K562 (cell line): ENCODE data around the gene CPSF4L. TPM values are rescaled to one million over a fixed set of nuclear protein-coding genes. Genes with fewer than 3 reads are reported as not detected.
A peak's percentile ranks its signal among the peaks of the same experiment; 100 is the strongest.

Experiments
- ATAC-seq: fragments of 200-7000 bp; cut with Tn5 transposase; 3 replicates; pipeline ENCODE4 v1.9.1; 2020; ENCODE audit warnings: moderate library complexity
- BruUV-seq: library from RNA; stranded (reverse); fragments of 400-500 nt; replicated peaks from 2 replicates; lab custom pipeline; 2021; lab: Mats Ljungman, UMichigan
- CTCF ChIA-PET: fragments of 300-600 bp; formaldehyde crosslinking; extraction: SDS; loops from one replicate; lab custom pipeline; 2021; ENCODE audit warnings: low intra/inter-chr PET ratio; lab: Yijun Ruan, JAX
- POLR2A ChIA-PET: fragments of 300-600, 350-650 bp; sonication (Branson Sonifier 250); formaldehyde crosslinking; extraction: SDS; loops from one replicate; lab custom pipeline; 2021; ENCODE audit warnings: antibody characterized with exemption, inconsistent platforms; lab: Yijun Ruan, JAX
- DNase-seq, 4 experiments: peaks; one replicate each; pipeline versions ENCODE4 v3.0.0 to v3.0.0-alpha.2; 2011 to 2018; ENCODE audit warnings: low spot score in 3 of 4, mixed read lengths in 3 of 4; ENCODE audit errors: extremely low read depth in 1 of 4
- FAIRE-seq: peaks from 2 replicates; lab custom pipeline; 2011; peaks lifted over from hg19 to GRCh38; lab: Jason Lieb, UNC
- H2AFZ ChIP-seq: 2 replicates; pipeline ENCODE4 v1.6.0; 2011; ENCODE audit warnings: low read depth, low read length, control low read depth, inconsistent platforms
- H3K27ac ChIP-seq: fragments of 200-600 bp; 3 replicates; pipeline ENCODE4 v1.8.0; 2011; ENCODE audit warnings: low read depth, mild to moderate bottlenecking, control low read depth, inconsistent platforms, low read length, moderate library complexity, mixed read lengths; ENCODE audit errors: extremely low read depth
- H3K27me3 ChIP-seq, 2 experiments: fragments of 300-600 bp in 1 of 2; 2 replicates in 1 of 2; 3 replicates in 1 of 2; pipeline versions ENCODE4 v1.6.0 to v1.8.0; 2011; ENCODE audit warnings: inconsistent platforms in 2 of 2, low read length in 2 of 2, mild to moderate bottlenecking in 1 of 2, mixed read lengths in 1 of 2, moderate library complexity in 1 of 2; ENCODE audit not compliant: control insufficient read depth in 2 of 2, insufficient read depth in 2 of 2
- H3K36me3 ChIP-seq: fragments of 300-600 bp; 3 replicates; pipeline ENCODE4 v1.8.0; 2011; ENCODE audit warnings: mild to moderate bottlenecking, low read length, inconsistent platforms; ENCODE audit not compliant: control insufficient read depth, insufficient read depth
- H3K4me1 ChIP-seq, 2 experiments: fragments of 200-600 bp in 1 of 2; replicated peaks in 1 of 2; 2 replicates in 1 of 2; 3 replicates in 1 of 2; pipeline versions ENCODE4 v1.5.1 to v1.8.0; 2011; ENCODE audit warnings: inconsistent platforms in 2 of 2, low read length in 2 of 2, mild to moderate bottlenecking in 1 of 2, mixed read lengths in 1 of 2, moderate library complexity in 1 of 2; ENCODE audit not compliant: control insufficient read depth in 2 of 2, insufficient read depth in 2 of 2
- H3K4me2 ChIP-seq: 2 replicates; pipeline ENCODE4 v1.6.1; 2011; ENCODE audit warnings: low read length, control low read depth, inconsistent platforms, mixed read lengths; ENCODE audit not compliant: insufficient read depth
- H3K4me3 ChIP-seq: fragments of 200-600 bp; sonication (generic), shearing (Covaris generic); 2 replicates; pipeline ENCODE4 v1.5.1; 2016; ENCODE audit warnings: control low read depth, inconsistent platforms
- H3K79me2 ChIP-seq: fragments of 200-600 bp; 3 replicates; pipeline ENCODE4 v1.8.0; 2011; ENCODE audit warnings: low read length, inconsistent platforms; ENCODE audit not compliant: control insufficient read depth, insufficient read depth
- H3K9ac ChIP-seq, 2 experiments: 2 replicates each; pipeline versions ENCODE4 v1.6.0 to v1.6.1; 2011; ENCODE audit warnings: low read depth in 2 of 2, low read length in 2 of 2, control low read depth in 1 of 2, inconsistent platforms in 1 of 2, mild to moderate bottlenecking in 1 of 2, mixed read lengths in 1 of 2; ENCODE audit not compliant: insufficient read depth in 1 of 2
- H3K9me1 ChIP-seq: one replicate; pipeline ENCODE4 v1.6.0; 2011; ENCODE audit warnings: inconsistent platforms, mild to moderate bottlenecking, low read length, moderate library complexity; ENCODE audit not compliant: control insufficient read depth, insufficient read depth
- H3K9me3 ChIP-seq: replicated peaks from 2 replicates; pipeline ENCODE4 v1.5.1; 2011; ENCODE audit warnings: low read depth, low read length, inconsistent platforms; ENCODE audit not compliant: control insufficient read depth, insufficient read depth
- H4K20me1 ChIP-seq: replicated peaks from 2 replicates; pipeline ENCODE4 v1.6.1; 2011; ENCODE audit warnings: low read length, inconsistent platforms, mixed read lengths; ENCODE audit not compliant: control insufficient read depth, insufficient read depth
- ATF7 ChIP-seq: fragments of 450-650 bp; IDR thresholded peaks from 2 replicates; pipeline ENCODE4 v1.7.1; 2014; ENCODE audit warnings: mild to moderate bottlenecking, moderate library complexity
- BRD9 ChIP-seq: fragments of 450-650 bp; IDR thresholded peaks from 2 replicates; pipeline ENCODE4 v1.6.1; 2018; ENCODE audit warnings: low read depth; ENCODE audit not compliant: partially characterized antibody
- ESRRB ChIP-seq: fragments of 250-450 bp; sonication (Bioruptor Pico); IDR thresholded peaks from 2 replicates; pipeline ENCODE4 v1.5.0; 2020; ENCODE audit warnings: mild to moderate bottlenecking, moderate library complexity, borderline replicate concordance
- HNRNPK ChIP-seq: fragments of 200-400 bp; formaldehyde crosslinking; IDR thresholded peaks from one replicate; pipeline ENCODE4 v1.6.1; 2018; ENCODE audit warnings: mild to moderate bottlenecking, low read depth, low read length; ENCODE audit not compliant: poor library complexity, severe bottlenecking
- KDM2B ChIP-seq: fragments of 250-450 bp; sonication (Bioruptor Pico); IDR thresholded peaks from 2 replicates; pipeline ENCODE4 v1.8.0; 2021; ENCODE audit warnings: mild to moderate bottlenecking, moderate library complexity
- MTA3 ChIP-seq: fragments of 450-650 bp; formaldehyde crosslinking; IDR thresholded peaks from 2 replicates; pipeline ENCODE4 v1.6.1; 2017; ENCODE audit warnings: mild to moderate bottlenecking, borderline replicate concordance
- NEUROD1 ChIP-seq: fragments of 150-350 bp; IDR thresholded peaks from 2 replicates; pipeline ENCODE4 v1.6.1; 2014; ENCODE audit warnings: borderline replicate concordance, low read length, low read depth; ENCODE audit not compliant: partially characterized antibody
- NFIX ChIP-seq: fragments of 250-450 bp; sonication (Bioruptor Pico); IDR thresholded peaks from 2 replicates; pipeline ENCODE4 v1.4.0; 2020; ENCODE audit warnings: low read depth, mild to moderate bottlenecking, moderate library complexity
- POLR3G ChIP-seq: IDR thresholded peaks from 2 replicates; pipeline ENCODE4 v1.6.1; 2011; ENCODE audit not compliant: insufficient read length, insufficient replicate concordance; ENCODE audit errors: extremely low read depth
- PPARD ChIP-seq: fragments of 250-450 bp; sonication (Bioruptor Pico); IDR thresholded peaks from 2 replicates; pipeline ENCODE4 v1.8.0; 2022; ENCODE audit warnings: inconsistent platforms, mild to moderate bottlenecking, moderate library complexity
- SETDB1 ChIP-seq: IDR thresholded peaks from one replicate; pipeline ENCODE4 v1.6.1; 2012; ENCODE audit warnings: low read length, control low read depth, inconsistent platforms
- TARDBP ChIP-seq: fragments of 450-650 bp; IDR thresholded peaks from 2 replicates; pipeline ENCODE4 v1.6.1; 2016
- TRIM24 ChIP-seq, 2 experiments: fragments of 450-650 bp; IDR thresholded peaks; 2 replicates each; pipeline ENCODE4 v1.6.1; 2016
- WGBS: fragments of 100-300 bp; shearing (Covaris generic); methylation state at CpG from one replicate; pipeline ENCODE4 v1.1.6; 2016; ENCODE audit warnings: low coverage, mixed read lengths; ENCODE audit not compliant: insufficient coverage; ENCODE audit errors: missing lambda C conversion rate; 5-methylcytosine and 5-hydroxymethylcytosine counted together
- in situ Hi-C: fragments of 300-500 bp; cut with MboI; formaldehyde crosslinking; loops from 4 replicates; pipeline ENCODE4 v1.15.0; 2018; ENCODE audit warnings: inconsistent platforms, mixed read lengths
- intact Hi-C: fragments of 100-400 bp; cut with micrococcal nuclease; formaldehyde crosslinking; loops from 2 replicates; pipeline ENCODE4 v1.14.2; 2022
- polyA plus RNA-seq, 8 experiments: library from polyadenylated mRNA; depleted of rRNA in 4 of 8; stranded (reverse) in 5 of 8; unstranded in 3 of 8; fragments of >200 nt; fragmentation: Nextera tagmentation in 2 of 8; fragmentation: Illumina TruSeq in 1 of 8; extraction: Ambion mirVana in 2 of 8; extraction: Trizol in 1 of 8; gene quantifications; 2 replicates each; pipeline versions ENCODE4 v1.2.1 to v1.2.3, GENCODE V29; 2011 to 2014; ENCODE audit warnings: inconsistent platforms in 1 of 8, missing spikeins in 1 of 8
- total RNA-seq, 7 experiments: library from RNA; depleted of rRNA in 6 of 7; stranded (reverse); fragments of >200 nt in 6 of 7; fragmentation: Illumina TruSeq in 2 of 7; extraction: Trizol in 2 of 7; gene quantifications; 2 replicates each; pipeline versions ENCODE4 v1.2.1 to v1.2.3, GENCODE V29; 2011 to 2021; ENCODE audit warnings: low replicate concordance in 1 of 7
- TF ChIP-seq, protein P1 (sequence below): fragments of 250-450 bp; sonication (Bioruptor Pico); IDR thresholded peaks from 2 replicates; pipeline ENCODE4 v1.8.0; 2021; ENCODE audit warnings: moderate library complexity, mild to moderate bottlenecking, inconsistent platforms
- TF ChIP-seq, protein P2 (sequence below): IDR thresholded peaks from 2 replicates; pipeline ENCODE4 v1.6.1; 2016; ENCODE audit warnings: missing genetic modification characterization, missing compliant biosample characterization

Gene CPSF4L
- total and polyA plus RNA-seq, 9 of the 15 experiments (the other 6 are each of a cell fraction or from before 2014, with no cell fraction given) = not detected

DNA sequence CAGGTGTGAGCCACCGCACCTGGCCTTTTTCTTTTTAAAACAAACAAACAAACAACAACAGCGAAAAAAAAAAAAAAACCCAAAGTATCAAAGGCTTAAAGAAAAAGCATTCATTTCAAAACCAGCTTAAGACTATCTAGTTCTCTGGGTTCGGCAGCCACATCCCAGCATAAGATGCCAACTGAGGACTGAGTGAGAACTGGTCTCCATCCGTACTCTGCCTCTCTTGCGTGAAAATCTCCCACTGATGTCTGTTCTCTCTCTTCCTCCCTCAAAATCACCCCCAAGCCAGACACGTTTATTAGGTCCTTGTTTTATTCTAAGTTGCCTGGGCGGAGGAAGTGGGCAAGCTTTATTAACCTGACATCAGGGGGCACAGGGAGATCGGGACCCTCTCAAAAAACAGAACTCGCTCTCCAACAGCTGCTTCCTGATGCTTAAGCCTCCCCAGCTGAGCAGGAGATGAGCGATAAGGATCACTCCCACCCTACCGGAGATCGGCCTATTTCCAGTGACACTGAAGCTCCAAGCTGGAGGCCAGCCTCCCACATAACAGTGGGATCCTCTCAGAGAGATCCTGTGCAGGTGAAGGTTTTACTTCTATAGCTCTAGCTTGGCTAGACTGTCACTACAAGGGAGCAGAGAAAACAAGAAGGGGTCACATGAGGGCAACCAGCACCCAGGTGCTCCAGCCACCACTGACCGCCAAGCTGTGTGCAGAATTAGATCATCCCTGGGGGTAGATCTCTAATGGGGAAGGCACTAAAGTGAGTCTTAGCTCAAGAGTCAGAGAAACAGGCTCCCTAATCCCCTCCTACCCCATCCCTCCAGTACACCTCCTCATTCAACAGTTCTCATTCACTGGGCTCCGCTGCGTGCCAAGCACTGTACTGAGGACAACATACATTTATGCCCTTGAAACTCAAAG is 36.5 kb upstream of the CPSF4L start (continued):
- TF ChIP-seq MTA3 (no peak), POLR3G (no peak), KDM2B (CRISPR knock-in tag) (no peak)

DNA sequence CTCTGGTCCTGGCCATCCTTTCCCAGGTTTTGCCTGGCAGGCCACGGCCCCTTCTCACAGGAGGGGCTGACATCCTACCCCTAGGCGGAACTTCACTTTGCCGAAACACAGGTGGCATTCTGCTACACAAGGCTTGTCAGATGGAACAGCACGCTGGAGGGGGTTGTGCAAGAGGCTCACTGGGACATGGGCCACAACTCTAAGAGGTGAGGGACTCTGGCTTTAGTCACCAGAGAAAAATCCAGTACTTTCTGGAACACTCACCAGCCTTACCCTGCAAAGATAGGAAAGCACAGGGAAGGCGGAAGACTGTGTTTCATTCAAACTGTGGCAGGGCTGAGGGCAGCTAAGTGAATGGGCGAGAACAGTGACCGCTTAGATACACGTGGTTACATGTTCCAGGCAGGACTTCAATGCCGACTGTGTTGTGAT is 31.8 kb upstream of the CPSF4L start:
- Histone ChIP-seq H3K9ac (peak overlapping the region in 1 of 2 experiments; percentile 43; a peak in 2 of 4 replicates), H3K27ac (no peak overlapping the region)
- TF ChIP-seq TARDBP = no peak
- TF ChIP-seq TRIM24 (IDR thresholded peaks at IDR 0.05) = no peak
- TF ChIP-seq, protein P1, sequence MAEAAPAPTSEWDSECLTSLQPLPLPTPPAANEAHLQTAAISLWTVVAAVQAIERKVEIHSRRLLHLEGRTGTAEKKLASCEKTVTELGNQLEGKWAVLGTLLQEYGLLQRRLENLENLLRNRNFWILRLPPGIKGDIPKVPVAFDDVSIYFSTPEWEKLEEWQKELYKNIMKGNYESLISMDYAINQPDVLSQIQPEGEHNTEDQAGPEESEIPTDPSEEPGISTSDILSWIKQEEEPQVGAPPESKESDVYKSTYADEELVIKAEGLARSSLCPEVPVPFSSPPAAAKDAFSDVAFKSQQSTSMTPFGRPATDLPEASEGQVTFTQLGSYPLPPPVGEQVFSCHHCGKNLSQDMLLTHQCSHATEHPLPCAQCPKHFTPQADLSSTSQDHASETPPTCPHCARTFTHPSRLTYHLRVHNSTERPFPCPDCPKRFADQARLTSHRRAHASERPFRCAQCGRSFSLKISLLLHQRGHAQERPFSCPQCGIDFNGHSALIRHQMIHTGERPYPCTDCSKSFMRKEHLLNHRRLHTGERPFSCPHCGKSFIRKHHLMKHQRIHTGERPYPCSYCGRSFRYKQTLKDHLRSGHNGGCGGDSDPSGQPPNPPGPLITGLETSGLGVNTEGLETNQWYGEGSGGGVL = no peak
- TF ChIP-seq, protein P2, sequence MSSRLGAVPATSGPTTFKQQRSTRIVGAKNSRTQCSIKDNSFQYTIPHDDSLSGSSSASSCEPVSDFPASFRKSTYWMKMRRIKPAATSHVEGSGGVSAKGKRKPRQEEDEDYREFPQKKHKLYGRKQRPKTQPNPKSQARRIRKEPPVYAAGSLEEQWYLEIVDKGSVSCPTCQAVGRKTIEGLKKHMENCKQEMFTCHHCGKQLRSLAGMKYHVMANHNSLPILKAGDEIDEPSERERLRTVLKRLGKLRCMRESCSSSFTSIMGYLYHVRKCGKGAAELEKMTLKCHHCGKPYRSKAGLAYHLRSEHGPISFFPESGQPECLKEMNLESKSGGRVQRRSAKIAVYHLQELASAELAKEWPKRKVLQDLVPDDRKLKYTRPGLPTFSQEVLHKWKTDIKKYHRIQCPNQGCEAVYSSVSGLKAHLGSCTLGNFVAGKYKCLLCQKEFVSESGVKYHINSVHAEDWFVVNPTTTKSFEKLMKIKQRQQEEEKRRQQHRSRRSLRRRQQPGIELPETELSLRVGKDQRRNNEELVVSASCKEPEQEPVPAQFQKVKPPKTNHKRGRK (tag) = no peak
- no peak for TF ChIP-seq ATF7
- no peak for TF ChIP-seq HNRNPK
- TF ChIP-seq BRD9 = no peak
- TF ChIP-seq SETDB1 = no peak
- no peak for TF ChIP-seq NFIX (CRISPR knock-in tag)
- no peak for TF ChIP-seq PPARD (CRISPR knock-in tag)
- no peak for TF ChIP-seq ESRRB (CRISPR knock-in tag)
- no peak for TF ChIP-seq NEUROD1

More for the DNA sequence above, 31.8 kb upstream of the CPSF4L start:
- DNase-seq (no peak), FAIRE-seq (no peak), ATAC-seq (no peak)
- Histone ChIP-seq H2AFZ (no peak overlapping the region), H3K4me2 (no peak overlapping the region), H3K36me3 (peaks cover 8% of the 10 kb centered on the region; the same call in 1 of the 3 replicates), H3K79me2 (peaks cover 57% of the 10 kb centered on the region; the same call in 2 of the 3 replicates), H4K20me1 (peaks cover 22% of the 10 kb centered on the region; the same call in 1 of the 2 replicates), H3K4me1 (peaks cover 34 to 46% of the 10 kb centered on the region in 2 experiments), H3K4me3 (no peak overlapping the region), H3K27me3 (no peaks in the 10 kb centered on the region), H3K9me1 (peaks cover 16% of the 10 kb centered on the region), H3K9me3 (no peaks in the 10 kb centered on the region)
- POLR2A ChIA-PET = interaction anchor here (1.2 kb wide), 1 partner anchor 13 kb away, joined by 3 read pairs; no protein-coding TSS in a partner anchor
- intact Hi-C loops (no loop called here), in situ Hi-C loops (no loop called here)
- 85% methylated on average over 9 of the region's 9 CpGs for WGBS
- BruUV-seq = no TSS peak
- CTCF ChIA-PET = no interaction called here
